Measurements from ENCODE around the gene RASL12. TPM values are rescaled to one million over a fixed set of nuclear protein-coding genes. Genes with fewer than 3 reads are reported as not detected.

Gene RASL12
- total and polyA plus RNA-seq, 2 of the 8 experiments (the other 6 are each of a cell fraction or from before 2014, with no cell fraction given): 9.5 to 10.3 TPM

GRCh38 chr15:65032801-65033537 is 34.8 kb downstream of the RASL12 start (continued):
- TF ChIP-seq SIN3A (conservative IDR thresholded peaks at IDR 0.05 in 1 of 2, IDR thresholded peaks at IDR 0.05 in 1 of 2; ENCODE audit: low read depth in 1 of 2, low read length in 2 of 2): peak in 1 of 2 experiments; percentile 79; a peak in 1 of 4 replicates
